Right renal cortex interstitium (tissue), 3 donors: ENCODE results near the gene KIF25. TPM values are rescaled to one million over a fixed set of nuclear protein-coding genes. Genes with fewer than 3 reads are reported as not detected.

ENCODE experiments used
- DNase-seq, 3 donors: peaks; one replicate each; pipeline ENCODE4 v3.0.0-alpha.2; 2013; ENCODE audit warnings: low read depth in 3 of 3, low spot score in 2 of 3
- polyA plus RNA-seq, 3 donors: library from polyadenylated mRNA; unstranded; fragments of 120-200 nt; gene quantifications; one replicate each; pipeline ENCODE4 v1.2.1, GENCODE V29; 2013; ENCODE audit not compliant: insufficient read length in 3 of 3

KIF25 gene
- polyA plus RNA-seq, 3 donors, result 0.47 to 0.82 (median 0.50) TPM

- DNase-seq, result no peak
Measured at GRCh38 chr6:168015482-168016175, 18.2 kb downstream of the KIF25 start.

- DNase-seq, result no peak
Measured at GRCh38 chr6:168016176-168016620, 18.7 kb downstream of the KIF25 start.

- no peak for DNase-seq
Measured at GRCh38 chr6:168016721-168017525, 19.5 kb downstream of the KIF25 start.

- DNase-seq, result no peak
Measured at GRCh38 chr6:168017629-168018028, 20.2 kb downstream of the KIF25 start.

- no peak for DNase-seq
Measured at GRCh38 chr6:168018664-168019063, 21.2 kb downstream of the KIF25 start.

- no peak for DNase-seq
Measured at GRCh38 chr6:168020242-168020641, 22.8 kb downstream of the KIF25 start.

- DNase-seq, result no peak
Measured at GRCh38 chr6:168021581-168021980, 24.1 kb downstream of the KIF25 start.

- no peak for DNase-seq
Measured at GRCh38 chr6:168022488-168023321, 25.2 kb downstream of the KIF25 start.

GRCh38 chr6:168024951-168025510, 27.6 kb downstream of the KIF25 start:
- DNase-seq, result no peak

GRCh38 chr6:168025831-168026710, 28.6 kb downstream of the KIF25 start:
- no peak for DNase-seq

GRCh38 chr6:168026925-168027324, 29.5 kb downstream of the KIF25 start:
- no peak for DNase-seq

GRCh38 chr6:168027521-168027920, 30.1 kb downstream of the KIF25 start:
- DNase-seq, result no peak

GRCh38 chr6:168028181-168028580, 30.7 kb downstream of the KIF25 start:
- no peak for DNase-seq

GRCh38 chr6:168029459-168030217, 32.2 kb downstream of the KIF25 start:
- DNase-seq, result no peak

GRCh38 chr6:168030218-168030746, 32.8 kb downstream of the KIF25 start:
- DNase-seq, result no peak

- DNase-seq, result no peak
Measured at GRCh38 chr6:168030908-168031307, 33.4 kb downstream of the KIF25 start.

GRCh38 chr6:168031411-168031971, 34.0 kb downstream of the KIF25 start:
- no peak for DNase-seq

GRCh38 chr6:168032005-168032760, 34.7 kb downstream of the KIF25 start:
- no peak for DNase-seq
